ENCODE data around the gene NR6A1.

GRCh38 chr9:124580186-124580585 is 190.9 kb downstream of the NR6A1 start:
- TF ChIP-seq CTCF (IDR thresholded peaks at IDR 0.05) = no peak
- no peak for TF ChIP-seq POLR2AphosphoS5 (IDR thresholded peaks at IDR 0.05; ENCODE audit: insufficient read depth in 1 of 2, low read depth in 1 of 2)
